Endometrial microvascular endothelial cells (primary cell): Measurements from ENCODE around the gene ZNF511. TPM values are rescaled to one million over a fixed set of nuclear protein-coding genes. Genes with fewer than 3 reads are reported as not detected.

ENCODE experiments used
- in situ Hi-C: cut with HindIII; loops from 2 replicates; pipeline ENCODE4 v1.10.0; 2017; ENCODE audit warnings: low sequenced_read_pairs, low pct_unique_long_range_greater_than_20kb; ENCODE audit errors: inconsistent ontology term
- total RNA-seq: library from RNA; depleted of rRNA; stranded (reverse); fragments of >200 nt; gene quantifications from one replicate; pipeline ENCODE4 v1.2.3, GENCODE V29; 2015; ENCODE audit errors: inconsistent ontology term

The ZNF511 gene
- total RNA-seq, 1 donor from 2014 or later: 35.9 TPM

DNA sequence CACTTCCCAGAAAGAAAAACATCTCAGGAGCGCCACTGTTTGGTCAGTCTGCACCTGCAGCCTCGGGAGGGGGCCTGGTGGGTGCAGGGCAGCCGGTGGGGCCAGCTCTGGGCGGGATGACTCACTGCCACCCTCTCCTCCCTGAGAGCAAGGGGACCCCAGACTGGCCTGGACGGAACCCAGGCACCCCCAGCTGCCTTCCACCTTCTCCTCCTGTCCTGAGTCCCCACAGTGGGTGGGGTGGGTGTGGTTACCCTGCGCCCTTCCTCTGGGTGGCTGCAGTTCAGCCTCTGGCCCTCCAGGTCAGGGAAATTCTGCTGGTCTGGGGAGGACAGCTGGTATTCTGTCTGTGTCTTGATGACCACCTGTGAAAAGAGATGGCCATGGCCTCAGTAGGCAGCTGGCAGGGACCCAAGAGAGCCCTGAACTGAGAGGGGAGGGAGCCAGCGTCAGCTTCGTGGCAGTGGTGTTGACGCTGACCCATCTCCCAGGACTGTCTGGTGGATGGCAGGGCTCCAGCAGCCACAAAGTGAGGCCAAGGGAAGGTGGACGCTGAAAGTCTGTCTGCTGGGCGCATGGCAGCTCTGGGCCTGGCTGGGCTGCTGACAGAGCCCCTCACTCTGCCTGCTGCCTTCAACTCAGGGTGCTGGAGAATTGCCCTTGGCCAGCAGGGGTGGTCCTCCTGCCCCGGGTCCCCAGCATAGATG, 19.1 kb downstream of the ZNF511 start:
- in situ Hi-C loops: no loop called here

GRCh38 chr10:133328358-133329343, 19.9 kb downstream of the ZNF511 start:
- in situ Hi-C loops: no loop called here

DNA sequence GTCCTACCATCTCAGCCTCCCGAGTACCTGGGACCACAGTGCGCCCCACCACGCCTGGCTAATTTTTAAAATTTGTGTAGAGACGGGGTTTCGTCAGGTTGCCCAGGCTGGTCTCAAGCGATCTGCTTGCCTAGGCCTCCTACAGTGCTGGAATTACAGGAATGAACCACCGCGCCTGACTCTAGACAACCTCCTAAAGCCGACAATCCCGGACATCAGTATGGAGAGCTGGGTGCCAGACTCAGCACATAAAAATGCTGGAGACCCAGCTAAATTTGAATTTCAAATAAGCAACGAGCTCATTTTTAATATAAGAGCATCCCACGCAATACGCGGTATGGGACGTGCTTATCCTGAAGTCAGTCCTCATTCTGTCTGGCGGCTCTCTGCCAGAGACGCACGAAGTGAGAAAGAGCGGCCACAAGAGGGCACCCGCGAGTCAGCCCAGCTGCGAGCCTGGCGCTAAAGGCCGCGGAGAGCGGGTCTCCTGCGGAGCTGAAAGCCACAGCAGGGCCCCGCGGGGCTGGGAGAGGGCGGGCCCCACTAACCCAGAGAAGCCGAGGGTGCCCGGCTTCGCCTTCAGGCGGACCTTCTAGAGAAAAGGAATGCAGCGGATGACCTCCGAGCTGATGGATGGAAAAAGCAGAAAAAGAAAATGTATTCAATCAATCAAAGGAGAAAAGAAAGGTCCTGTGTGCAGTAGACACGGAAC, 20.9 kb downstream of the ZNF511 start:
- in situ Hi-C loops: no loop called here

DNA sequence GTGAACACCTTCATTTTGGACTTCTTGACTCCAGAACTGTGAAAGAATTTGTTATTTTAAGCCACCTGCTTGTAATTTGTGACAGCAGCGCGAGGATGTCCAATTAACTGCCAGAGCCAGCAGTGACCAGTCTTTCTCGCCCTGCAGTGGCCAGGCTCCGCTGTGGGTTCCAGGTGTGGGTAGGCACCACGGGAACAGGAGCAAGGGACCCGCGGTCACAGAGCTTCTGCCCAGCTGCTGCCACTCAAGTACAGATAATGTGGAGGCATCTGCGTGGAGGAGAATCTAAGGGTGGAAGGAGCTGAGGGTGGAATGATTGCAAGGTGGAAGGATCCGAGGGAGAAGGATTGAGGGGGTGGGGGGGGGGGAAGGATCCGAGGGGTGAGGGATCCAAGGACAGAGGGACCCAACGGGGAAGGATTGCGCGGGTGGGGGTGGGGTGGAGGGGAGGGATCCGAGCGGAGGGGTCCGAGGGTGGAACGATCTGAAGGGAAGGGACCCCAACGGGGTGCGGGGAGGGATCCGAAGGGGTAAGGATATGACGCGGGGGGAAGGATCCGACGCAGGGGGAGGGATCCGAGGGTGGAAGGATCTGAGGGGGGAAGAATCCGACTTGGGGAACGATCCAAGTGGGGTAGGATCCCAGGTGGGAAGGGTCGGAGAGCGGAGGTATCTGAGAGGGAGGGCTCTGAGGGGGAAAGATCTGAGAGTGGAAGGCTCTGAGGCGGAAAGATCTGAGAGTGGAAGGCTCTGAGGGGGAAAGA, 24.4 kb downstream of the ZNF511 start:
- in situ Hi-C loops: no loop called here

DNA sequence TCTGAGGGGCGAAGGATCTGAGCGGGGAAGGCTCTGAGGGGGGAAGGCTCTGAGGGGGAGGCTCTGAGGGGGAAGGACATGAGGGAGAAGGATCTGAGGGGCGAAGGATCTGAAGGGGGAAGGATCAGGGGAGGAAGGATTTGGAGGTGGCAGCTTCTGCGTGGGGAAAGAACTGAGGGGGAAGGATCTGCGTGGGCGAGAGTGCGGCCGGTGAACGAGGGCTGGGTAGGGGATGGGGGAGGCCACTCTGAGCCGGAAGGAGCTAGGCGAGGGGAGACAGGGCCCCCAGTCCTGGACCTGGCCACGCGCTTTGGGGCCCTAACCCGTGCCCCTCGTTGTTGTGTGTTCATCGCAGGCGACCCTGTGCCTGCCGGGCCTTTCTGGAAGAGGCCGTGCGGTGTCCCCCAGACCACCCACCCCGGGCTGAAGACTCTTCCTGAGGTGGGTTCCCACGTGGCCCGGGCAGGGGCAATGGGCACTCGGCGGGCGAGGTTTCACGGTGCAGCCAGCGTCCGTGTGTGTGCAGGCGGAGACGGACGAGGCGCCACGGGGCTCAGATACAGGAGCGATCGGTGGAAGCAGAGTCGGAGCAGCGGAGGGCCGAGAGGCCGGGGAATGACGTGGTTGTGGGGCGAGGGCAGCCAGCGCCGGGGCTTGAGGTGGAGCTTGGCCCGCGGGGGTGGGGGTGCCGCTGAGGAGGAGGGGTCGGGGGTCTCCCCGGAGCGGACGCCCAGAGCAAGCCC, 26.0 kb downstream of the ZNF511 start:
- in situ Hi-C loops: no loop called here

- in situ Hi-C loops: no loop called here
Observed at GRCh38 chr10:133335246-133336117, 26.8 kb downstream of the ZNF511 start.

DNA sequence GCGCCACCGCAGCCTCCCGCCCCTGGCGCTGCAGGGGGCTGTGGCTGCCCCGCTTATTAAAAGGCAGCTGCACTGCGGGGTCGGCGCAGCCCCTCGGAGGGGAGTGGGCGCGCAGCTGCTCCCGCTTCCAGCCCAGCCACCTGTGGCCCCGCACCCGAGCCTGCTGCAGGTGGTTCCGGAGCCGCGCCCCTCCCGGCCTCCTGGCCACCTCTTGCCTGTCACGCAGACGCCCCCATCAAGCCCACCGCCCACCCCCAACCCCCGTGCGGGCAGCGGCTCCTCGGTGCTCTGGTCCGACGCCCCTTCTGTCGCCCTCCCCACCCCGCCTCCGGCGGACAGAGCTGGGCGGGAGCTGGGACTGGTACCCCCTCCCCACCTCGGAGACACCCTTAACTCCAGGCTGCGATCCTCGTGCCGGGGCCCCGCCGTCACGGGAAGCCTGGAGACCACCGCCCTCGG, 27.4 kb downstream of the ZNF511 start:
- in situ Hi-C loops: no loop called here

- in situ Hi-C loops: no loop called here
Observed at GRCh38 chr10:133336577-133337369, 28.1 kb downstream of the ZNF511 start, which contains the start of gene CALY. TSS of gene CALY (minus strand) at chr10:133336896. CDS start at chr10:133328989, 7,907 bp downstream.

- in situ Hi-C loops: no loop called here
Observed at GRCh38 chr10:133337370-133337725, 28.6 kb downstream of the ZNF511 start.

- in situ Hi-C loops: no loop called here
Observed at GRCh38 chr10:133338080-133339071, 29.7 kb downstream of the ZNF511 start.

- in situ Hi-C loops: no loop called here
Observed at GRCh38 chr10:133339708-133340380, 31.1 kb downstream of the ZNF511 start.

DNA sequence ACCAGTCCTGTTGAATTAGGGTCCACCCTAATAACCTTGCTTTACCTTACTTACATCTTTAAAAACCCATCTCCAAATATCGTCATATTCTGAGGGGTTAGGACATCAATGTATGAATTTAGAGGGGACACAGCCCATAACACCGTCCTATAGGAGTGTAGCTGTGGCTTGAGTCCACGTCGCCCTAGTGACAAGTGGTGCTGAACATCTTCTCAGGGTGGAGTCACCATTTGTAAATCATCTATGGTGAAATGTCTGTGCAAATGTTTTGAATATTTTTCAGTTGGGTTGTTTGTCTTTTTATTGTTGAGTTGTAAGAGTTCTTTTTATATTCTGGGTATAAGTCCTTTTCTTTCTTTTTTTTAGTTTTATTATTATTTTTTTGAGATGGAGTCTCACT, 33.3 kb downstream of the ZNF511 start:
- in situ Hi-C loops: no loop called here

GRCh38 chr10:133342942-133343341, 34.2 kb downstream of the ZNF511 start:
- in situ Hi-C loops: no loop called here

- in situ Hi-C loops: no loop called here
Observed at GRCh38 chr10:133343558-133343957, 34.8 kb downstream of the ZNF511 start.

DNA sequence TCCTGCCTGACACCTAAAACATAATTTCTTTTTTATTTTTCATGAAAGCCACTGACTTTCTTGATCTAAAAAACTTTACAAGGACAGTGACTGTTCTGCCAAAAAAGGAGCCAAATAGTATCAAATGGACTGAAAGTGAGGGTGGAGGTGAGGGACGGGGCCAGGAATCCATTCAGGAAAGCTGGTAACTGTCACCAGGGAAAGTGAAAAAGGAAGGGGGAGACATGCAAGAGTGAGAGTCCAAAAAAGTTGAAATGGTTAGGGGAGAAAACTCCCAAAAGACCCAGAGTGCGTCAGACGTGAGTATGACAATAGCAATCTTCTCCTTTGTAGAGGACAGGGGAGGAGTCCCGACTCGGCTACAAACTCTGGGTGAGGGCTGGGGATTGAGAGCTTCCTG, 35.5 kb downstream of the ZNF511 start:
- in situ Hi-C loops: no loop called here
